K562 (cell line): Measurements from ENCODE around the gene METTL25B. TPM values are rescaled to one million over a fixed set of nuclear protein-coding genes. Genes with fewer than 3 reads are reported as not detected.

Experiments
- ATAC-seq: fragments of 200-7000 bp; cut with Tn5 transposase; 3 replicates; pipeline ENCODE4 v1.9.1; 2020; ENCODE audit warnings: moderate library complexity
- BruUV-seq: library from RNA; stranded (reverse); fragments of 400-500 nt; replicated peaks from 2 replicates; lab custom pipeline; 2021; lab: Mats Ljungman, UMichigan
- CTCF ChIA-PET: fragments of 300-600 bp; formaldehyde crosslinking; extraction: SDS; loops from one replicate; lab custom pipeline; 2021; ENCODE audit warnings: low intra/inter-chr PET ratio; lab: Yijun Ruan, JAX
- POLR2A ChIA-PET: fragments of 300-600, 350-650 bp; sonication (Branson Sonifier 250); formaldehyde crosslinking; extraction: SDS; loops from one replicate; lab custom pipeline; 2021; ENCODE audit warnings: antibody characterized with exemption, inconsistent platforms; lab: Yijun Ruan, JAX
- DNase-seq, 4 experiments: peaks; one replicate each; pipeline versions ENCODE4 v3.0.0 to v3.0.0-alpha.2; 2011 to 2018; ENCODE audit warnings: low spot score in 3 of 4, mixed read lengths in 3 of 4; ENCODE audit errors: extremely low read depth in 1 of 4
- FAIRE-seq: peaks from 2 replicates; lab custom pipeline; 2011; peaks lifted over from hg19 to GRCh38; lab: Jason Lieb, UNC
- H2AFZ ChIP-seq: 2 replicates; pipeline ENCODE4 v1.6.0; 2011; ENCODE audit warnings: low read depth, low read length, control low read depth, inconsistent platforms
- H3K27ac ChIP-seq: fragments of 200-600 bp; 3 replicates; pipeline ENCODE4 v1.8.0; 2011; ENCODE audit warnings: low read depth, mild to moderate bottlenecking, control low read depth, inconsistent platforms, low read length, moderate library complexity, mixed read lengths; ENCODE audit errors: extremely low read depth
- H3K27me3 ChIP-seq, 2 experiments: fragments of 300-600 bp in 1 of 2; 2 replicates in 1 of 2; 3 replicates in 1 of 2; pipeline versions ENCODE4 v1.6.0 to v1.8.0; 2011; ENCODE audit warnings: inconsistent platforms in 2 of 2, low read length in 2 of 2, mild to moderate bottlenecking in 1 of 2, mixed read lengths in 1 of 2, moderate library complexity in 1 of 2; ENCODE audit not compliant: control insufficient read depth in 2 of 2, insufficient read depth in 2 of 2
- H3K36me3 ChIP-seq: fragments of 300-600 bp; 3 replicates; pipeline ENCODE4 v1.8.0; 2011; ENCODE audit warnings: mild to moderate bottlenecking, low read length, inconsistent platforms; ENCODE audit not compliant: control insufficient read depth, insufficient read depth
- H3K4me1 ChIP-seq, 2 experiments: fragments of 200-600 bp in 1 of 2; replicated peaks in 1 of 2; 2 replicates in 1 of 2; 3 replicates in 1 of 2; pipeline versions ENCODE4 v1.5.1 to v1.8.0; 2011; ENCODE audit warnings: inconsistent platforms in 2 of 2, low read length in 2 of 2, mild to moderate bottlenecking in 1 of 2, mixed read lengths in 1 of 2, moderate library complexity in 1 of 2; ENCODE audit not compliant: control insufficient read depth in 2 of 2, insufficient read depth in 2 of 2
- H3K4me2 ChIP-seq: 2 replicates; pipeline ENCODE4 v1.6.1; 2011; ENCODE audit warnings: low read length, control low read depth, inconsistent platforms, mixed read lengths; ENCODE audit not compliant: insufficient read depth
- H3K4me3 ChIP-seq: fragments of 200-600 bp; sonication (generic), shearing (Covaris generic); 2 replicates; pipeline ENCODE4 v1.5.1; 2016; ENCODE audit warnings: control low read depth, inconsistent platforms
- H3K79me2 ChIP-seq: fragments of 200-600 bp; 3 replicates; pipeline ENCODE4 v1.8.0; 2011; ENCODE audit warnings: low read length, inconsistent platforms; ENCODE audit not compliant: control insufficient read depth, insufficient read depth
- H3K9ac ChIP-seq, 2 experiments: 2 replicates each; pipeline versions ENCODE4 v1.6.0 to v1.6.1; 2011; ENCODE audit warnings: low read depth in 2 of 2, low read length in 2 of 2, control low read depth in 1 of 2, inconsistent platforms in 1 of 2, mild to moderate bottlenecking in 1 of 2, mixed read lengths in 1 of 2; ENCODE audit not compliant: insufficient read depth in 1 of 2
- H3K9me1 ChIP-seq: one replicate; pipeline ENCODE4 v1.6.0; 2011; ENCODE audit warnings: inconsistent platforms, mild to moderate bottlenecking, low read length, moderate library complexity; ENCODE audit not compliant: control insufficient read depth, insufficient read depth
- H3K9me3 ChIP-seq: replicated peaks from 2 replicates; pipeline ENCODE4 v1.5.1; 2011; ENCODE audit warnings: low read depth, low read length, inconsistent platforms; ENCODE audit not compliant: control insufficient read depth, insufficient read depth
- H4K20me1 ChIP-seq: replicated peaks from 2 replicates; pipeline ENCODE4 v1.6.1; 2011; ENCODE audit warnings: low read length, inconsistent platforms, mixed read lengths; ENCODE audit not compliant: control insufficient read depth, insufficient read depth
- ARID1B ChIP-seq: fragments of 450-650 bp; IDR thresholded peaks from 2 replicates; pipeline ENCODE4 v1.6.1; 2016; ENCODE audit warnings: antibody characterized with exemption, mild to moderate bottlenecking, inconsistent platforms
- BHLHE40 ChIP-seq: IDR thresholded peaks from 2 replicates; pipeline ENCODE4 v1.6.1; 2011; ENCODE audit warnings: low read length, improper control_type of control experiment
- CBX2 ChIP-seq: fragments of 200-600 bp; sonication (generic); IDR thresholded peaks from one replicate; pipeline ENCODE4 v1.6.1; 2012; ENCODE audit warnings: mild to moderate bottlenecking, low read length, inconsistent platforms; ENCODE audit not compliant: insufficient read depth, poor library complexity, severe bottlenecking
- KDM5B ChIP-seq: fragments of 200-600 bp; sonication (generic); IDR thresholded peaks from 2 replicates; pipeline ENCODE4 v1.6.1; 2012; ENCODE audit warnings: low read depth, mild to moderate bottlenecking, moderate library complexity, low read length, control low read depth, inconsistent platforms; ENCODE audit not compliant: insufficient replicate concordance
- PTTG1 ChIP-seq: fragments of 450-650 bp; IDR thresholded peaks from 2 replicates; pipeline ENCODE4 v1.6.1; 2016; ENCODE audit warnings: low read depth, mild to moderate bottlenecking, missing genetic modification characterization, missing compliant biosample characterization
- RBM14 ChIP-seq: fragments of 200-400 bp; formaldehyde crosslinking; IDR thresholded peaks from 2 replicates; pipeline ENCODE4 v1.6.1; 2018; ENCODE audit warnings: low read depth, mild to moderate bottlenecking, low read length, moderate library complexity, borderline replicate concordance; ENCODE audit not compliant: insufficient read depth
- RFX7 ChIP-seq: fragments of 250-450 bp; sonication (Bioruptor Pico); IDR thresholded peaks from 2 replicates; pipeline ENCODE4 v1.5.1; 2021; ENCODE audit warnings: mild to moderate bottlenecking
- SIN3A ChIP-seq, 2 experiments: fragments of 150-350 bp in 1 of 2; IDR thresholded peaks; 2 replicates each; pipeline ENCODE4 v1.6.1; 2011 to 2016; ENCODE audit warnings: borderline replicate concordance in 2 of 2, low read depth in 2 of 2, low read length in 2 of 2, mild to moderate bottlenecking in 2 of 2, moderate library complexity in 2 of 2; ENCODE audit not compliant: control insufficient read depth in 1 of 2
- ZBED1 ChIP-seq: IDR thresholded peaks from 2 replicates; pipeline ENCODE4 v1.6.1; 2014
- ZNF274 ChIP-seq: IDR thresholded peaks from 2 replicates; pipeline ENCODE4 v1.6.1; 2011; ENCODE audit warnings: low read depth, mild to moderate bottlenecking, low read length, moderate library complexity, borderline replicate concordance
- ZNF764 ChIP-seq: fragments of 250-450 bp; sonication (Bioruptor Pico); IDR thresholded peaks from 2 replicates; pipeline ENCODE4 v1.4.0; 2020; ENCODE audit warnings: low read depth, mild to moderate bottlenecking, moderate library complexity
- WGBS: fragments of 100-300 bp; shearing (Covaris generic); methylation state at CpG from one replicate; pipeline ENCODE4 v1.1.6; 2016; ENCODE audit warnings: low coverage, mixed read lengths; ENCODE audit not compliant: insufficient coverage; ENCODE audit errors: missing lambda C conversion rate; 5-methylcytosine and 5-hydroxymethylcytosine counted together
- in situ Hi-C: fragments of 300-500 bp; cut with MboI; formaldehyde crosslinking; loops from 4 replicates; pipeline ENCODE4 v1.15.0; 2018; ENCODE audit warnings: inconsistent platforms, mixed read lengths
- intact Hi-C: fragments of 100-400 bp; cut with micrococcal nuclease; formaldehyde crosslinking; loops from 2 replicates; pipeline ENCODE4 v1.14.2; 2022
- polyA plus RNA-seq, 8 experiments: library from polyadenylated mRNA; depleted of rRNA in 4 of 8; stranded (reverse) in 5 of 8; unstranded in 3 of 8; fragments of >200 nt; fragmentation: Nextera tagmentation in 2 of 8; fragmentation: Illumina TruSeq in 1 of 8; extraction: Ambion mirVana in 2 of 8; extraction: Trizol in 1 of 8; gene quantifications; 2 replicates each; pipeline versions ENCODE4 v1.2.1 to v1.2.3, GENCODE V29; 2011 to 2014; ENCODE audit warnings: inconsistent platforms in 1 of 8, missing spikeins in 1 of 8
- total RNA-seq, 7 experiments: library from RNA; depleted of rRNA in 6 of 7; stranded (reverse); fragments of >200 nt in 6 of 7; fragmentation: Illumina TruSeq in 2 of 7; extraction: Trizol in 2 of 7; gene quantifications; 2 replicates each; pipeline versions ENCODE4 v1.2.1 to v1.2.3, GENCODE V29; 2011 to 2021; ENCODE audit warnings: low replicate concordance in 1 of 7
- TF ChIP-seq, protein P1 (sequence below): fragments of 250-450 bp; sonication (Bioruptor Pico); IDR thresholded peaks from 2 replicates; pipeline ENCODE4 v1.8.0; 2021; ENCODE audit warnings: moderate library complexity, mild to moderate bottlenecking, inconsistent platforms
- TF ChIP-seq, protein P2 (sequence below): fragments of 450-650 bp; formaldehyde crosslinking; IDR thresholded peaks from 2 replicates; pipeline ENCODE4 v1.4.0; 2022; ENCODE audit warnings: missing genetic modification characterization

The METTL25B gene
- total and polyA plus RNA-seq, 9 of the 15 experiments (the other 6 are each of a cell fraction or from before 2014, with no cell fraction given): 7.7 to 48.3 (median 33.1) TPM

DNA sequence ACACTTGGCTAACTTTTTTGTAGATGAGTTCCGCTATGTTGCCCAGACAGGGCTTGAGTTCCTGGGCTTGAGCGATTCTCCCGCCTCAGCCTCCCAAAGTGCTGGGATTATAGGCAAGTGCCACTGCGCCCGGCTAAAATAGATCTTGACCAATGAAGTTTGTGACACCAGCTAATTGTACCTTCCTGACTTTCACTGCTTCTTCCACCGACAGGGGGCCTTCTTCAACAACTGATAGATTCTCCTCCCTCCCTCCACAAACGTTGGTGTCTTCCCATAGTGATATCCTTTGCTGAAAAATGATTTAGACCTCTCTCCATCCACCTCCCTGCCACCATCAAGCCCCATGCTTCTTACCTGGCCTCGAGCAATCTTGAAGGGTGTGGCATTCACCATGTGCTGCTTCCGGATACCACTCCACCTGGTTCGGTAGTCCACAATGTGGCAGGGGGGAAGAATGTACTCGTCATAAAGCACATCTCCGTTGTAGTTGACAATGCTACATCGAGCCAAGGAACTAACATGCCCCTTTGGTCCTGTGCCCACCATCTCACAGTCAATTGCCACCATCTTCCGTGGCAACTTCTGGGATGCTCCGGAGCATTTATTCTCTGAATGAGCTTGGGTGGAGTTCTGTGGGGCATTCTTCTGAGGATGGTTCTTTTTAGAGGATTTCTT, 1.6 kb upstream of the METTL25B start:
- Histone ChIP-seq H3K9me1 (no peaks in the 10 kb centered on the region), H2AFZ (no peak overlapping the region), H3K9ac (peak overlapping the region; percentile 91 to 99; a peak in 3 of 4 replicates), H3K27me3 (no peaks in the 10 kb centered on the region; a peak in 1 of 5 replicates), H3K4me3 (peak overlapping the region; percentile 76), H3K4me2 (peak overlapping the region; percentile 100), H3K9me3 (no peaks in the 10 kb centered on the region), H3K79me2 (peaks cover 84% of the 10 kb centered on the region), H3K27ac (peak overlapping the region; percentile 82), H3K4me1 (peaks cover 13 to 17% of the 10 kb centered on the region in 2 experiments; a peak in 4 of 5 replicates), H4K20me1 (peaks cover 31% of the 10 kb centered on the region), H3K36me3 (peaks cover 69% of the 10 kb centered on the region)
- peak; percentile 88 for FAIRE-seq
- WGBS: under 1% methylated on average over 15 of the region's 15 CpGs
- ChIA-PET CTCF (interaction anchor here (0.6 to 6.9 kb wide), 13 partner anchors 37 to 193 kb away, joined by 3 to 143 read pairs (median 9); partner anchors contain the start of genes HAPLN2, INSRR, NES and NTRK1), POLR2A (interaction anchor here (0.6 to 5.0 kb wide), 29 partner anchors 12 to 168 kb away, joined by 3 to 60 read pairs (median 4); partner anchors contain the start of genes HDGF, MRPL24, NES and NTRK1)
- peak; percentile 65 for ATAC-seq
- DNase-seq: peak; percentile 43 to 91 (median 65)
- intact Hi-C loops: loop anchor here (1.0 to 5.0 kb wide), 8 partner anchors 20 to 196 kb away; partner anchors contain the start of genes LRRC71, NTRK1 and PRCC
- BruUV-seq: no TSS peak
- in situ Hi-C loops: loop anchor here (5.0 to 25.0 kb wide), 3 partner anchors 41 to 1414 kb away; partner anchors contain the start of genes FDPS, NTRK1, PKLR and PRCC
- TF ChIP-seq RFX7 (CRISPR knock-in tag) (no peak), ZNF764 (CRISPR knock-in tag) (no peak), PTTG1 (tag) (no peak), ZBED1 (no peak), ARID1B (no peak), ZNF274 (no peak), RBM14 (no peak), CBX2 (no peak), KDM5B (no peak), BHLHE40 (no peak), SIN3A (IDR thresholded peaks at IDR 0.05; ENCODE audit: borderline replicate concordance in 2 of 2, control insufficient read depth in 1 of 2, low read depth in 2 of 2, low read length in 2 of 2) (0 out of 4 replicates have a peak, but pooled peaks of 1 of the 2 experiments have one; percentile 15)
- TF ChIP-seq, protein P1, sequence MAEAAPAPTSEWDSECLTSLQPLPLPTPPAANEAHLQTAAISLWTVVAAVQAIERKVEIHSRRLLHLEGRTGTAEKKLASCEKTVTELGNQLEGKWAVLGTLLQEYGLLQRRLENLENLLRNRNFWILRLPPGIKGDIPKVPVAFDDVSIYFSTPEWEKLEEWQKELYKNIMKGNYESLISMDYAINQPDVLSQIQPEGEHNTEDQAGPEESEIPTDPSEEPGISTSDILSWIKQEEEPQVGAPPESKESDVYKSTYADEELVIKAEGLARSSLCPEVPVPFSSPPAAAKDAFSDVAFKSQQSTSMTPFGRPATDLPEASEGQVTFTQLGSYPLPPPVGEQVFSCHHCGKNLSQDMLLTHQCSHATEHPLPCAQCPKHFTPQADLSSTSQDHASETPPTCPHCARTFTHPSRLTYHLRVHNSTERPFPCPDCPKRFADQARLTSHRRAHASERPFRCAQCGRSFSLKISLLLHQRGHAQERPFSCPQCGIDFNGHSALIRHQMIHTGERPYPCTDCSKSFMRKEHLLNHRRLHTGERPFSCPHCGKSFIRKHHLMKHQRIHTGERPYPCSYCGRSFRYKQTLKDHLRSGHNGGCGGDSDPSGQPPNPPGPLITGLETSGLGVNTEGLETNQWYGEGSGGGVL: no peak
- TF ChIP-seq, protein P2, sequence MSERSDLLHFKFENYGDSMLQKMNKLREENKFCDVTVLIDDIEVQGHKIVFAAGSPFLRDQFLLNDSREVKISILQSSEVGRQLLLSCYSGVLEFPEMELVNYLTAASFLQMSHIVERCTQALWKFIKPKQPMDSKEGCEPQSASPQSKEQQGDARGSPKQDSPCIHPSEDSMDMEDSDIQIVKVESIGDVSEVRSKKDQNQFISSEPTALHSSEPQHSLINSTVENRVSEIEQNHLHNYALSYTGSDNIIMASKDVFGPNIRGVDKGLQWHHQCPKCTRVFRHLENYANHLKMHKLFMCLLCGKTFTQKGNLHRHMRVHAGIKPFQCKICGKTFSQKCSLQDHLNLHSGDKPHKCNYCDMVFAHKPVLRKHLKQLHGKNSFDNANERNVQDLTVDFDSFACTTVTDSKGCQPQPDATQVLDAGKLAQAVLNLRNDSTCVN (CRISPR knock-in tag): no peak
